K562 (cell line): Measurements from ENCODE around the gene MYRIP. TPM values are rescaled to one million over a fixed set of nuclear protein-coding genes. Genes with fewer than 3 reads are reported as not detected.

Experiments used
- ATAC-seq: fragments of 200-7000 bp; cut with Tn5 transposase; 3 replicates; pipeline ENCODE4 v1.9.1; 2020; ENCODE audit warnings: moderate library complexity
- BruUV-seq: library from RNA; stranded (reverse); fragments of 400-500 nt; replicated peaks from 2 replicates; lab custom pipeline; 2021; lab: Mats Ljungman, UMichigan
- CTCF ChIA-PET: fragments of 300-600 bp; formaldehyde crosslinking; extraction: SDS; loops from one replicate; lab custom pipeline; 2021; ENCODE audit warnings: low intra/inter-chr PET ratio; lab: Yijun Ruan, JAX
- POLR2A ChIA-PET: fragments of 300-600, 350-650 bp; sonication (Branson Sonifier 250); formaldehyde crosslinking; extraction: SDS; loops from one replicate; lab custom pipeline; 2021; ENCODE audit warnings: antibody characterized with exemption, inconsistent platforms; lab: Yijun Ruan, JAX
- DNase-seq, 4 experiments: peaks; one replicate each; pipeline versions ENCODE4 v3.0.0 to v3.0.0-alpha.2; 2011 to 2018; ENCODE audit warnings: low spot score in 3 of 4, mixed read lengths in 3 of 4; ENCODE audit errors: extremely low read depth in 1 of 4
- FAIRE-seq: peaks from 2 replicates; lab custom pipeline; 2011; peaks lifted over from hg19 to GRCh38; lab: Jason Lieb, UNC
- H2AFZ ChIP-seq: 2 replicates; pipeline ENCODE4 v1.6.0; 2011; ENCODE audit warnings: low read depth, low read length, control low read depth, inconsistent platforms
- H3K27ac ChIP-seq: fragments of 200-600 bp; 3 replicates; pipeline ENCODE4 v1.8.0; 2011; ENCODE audit warnings: low read depth, mild to moderate bottlenecking, control low read depth, inconsistent platforms, low read length, moderate library complexity, mixed read lengths; ENCODE audit errors: extremely low read depth
- H3K27me3 ChIP-seq, 2 experiments: fragments of 300-600 bp in 1 of 2; 2 replicates in 1 of 2; 3 replicates in 1 of 2; pipeline versions ENCODE4 v1.6.0 to v1.8.0; 2011; ENCODE audit warnings: inconsistent platforms in 2 of 2, low read length in 2 of 2, mild to moderate bottlenecking in 1 of 2, mixed read lengths in 1 of 2, moderate library complexity in 1 of 2; ENCODE audit not compliant: control insufficient read depth in 2 of 2, insufficient read depth in 2 of 2
- H3K36me3 ChIP-seq: fragments of 300-600 bp; 3 replicates; pipeline ENCODE4 v1.8.0; 2011; ENCODE audit warnings: mild to moderate bottlenecking, low read length, inconsistent platforms; ENCODE audit not compliant: control insufficient read depth, insufficient read depth
- H3K4me1 ChIP-seq, 2 experiments: fragments of 200-600 bp in 1 of 2; replicated peaks in 1 of 2; 2 replicates in 1 of 2; 3 replicates in 1 of 2; pipeline versions ENCODE4 v1.5.1 to v1.8.0; 2011; ENCODE audit warnings: inconsistent platforms in 2 of 2, low read length in 2 of 2, mild to moderate bottlenecking in 1 of 2, mixed read lengths in 1 of 2, moderate library complexity in 1 of 2; ENCODE audit not compliant: control insufficient read depth in 2 of 2, insufficient read depth in 2 of 2
- H3K4me2 ChIP-seq: 2 replicates; pipeline ENCODE4 v1.6.1; 2011; ENCODE audit warnings: low read length, control low read depth, inconsistent platforms, mixed read lengths; ENCODE audit not compliant: insufficient read depth
- H3K4me3 ChIP-seq: fragments of 200-600 bp; sonication (generic), shearing (Covaris generic); 2 replicates; pipeline ENCODE4 v1.5.1; 2016; ENCODE audit warnings: control low read depth, inconsistent platforms
- H3K79me2 ChIP-seq: fragments of 200-600 bp; 3 replicates; pipeline ENCODE4 v1.8.0; 2011; ENCODE audit warnings: low read length, inconsistent platforms; ENCODE audit not compliant: control insufficient read depth, insufficient read depth
- H3K9ac ChIP-seq, 2 experiments: 2 replicates each; pipeline versions ENCODE4 v1.6.0 to v1.6.1; 2011; ENCODE audit warnings: low read depth in 2 of 2, low read length in 2 of 2, control low read depth in 1 of 2, inconsistent platforms in 1 of 2, mild to moderate bottlenecking in 1 of 2, mixed read lengths in 1 of 2; ENCODE audit not compliant: insufficient read depth in 1 of 2
- H3K9me1 ChIP-seq: one replicate; pipeline ENCODE4 v1.6.0; 2011; ENCODE audit warnings: inconsistent platforms, mild to moderate bottlenecking, low read length, moderate library complexity; ENCODE audit not compliant: control insufficient read depth, insufficient read depth
- H3K9me3 ChIP-seq: replicated peaks from 2 replicates; pipeline ENCODE4 v1.5.1; 2011; ENCODE audit warnings: low read depth, low read length, inconsistent platforms; ENCODE audit not compliant: control insufficient read depth, insufficient read depth
- H4K20me1 ChIP-seq: replicated peaks from 2 replicates; pipeline ENCODE4 v1.6.1; 2011; ENCODE audit warnings: low read length, inconsistent platforms, mixed read lengths; ENCODE audit not compliant: control insufficient read depth, insufficient read depth
- CBX2 ChIP-seq: fragments of 200-600 bp; sonication (generic); IDR thresholded peaks from one replicate; pipeline ENCODE4 v1.6.1; 2012; ENCODE audit warnings: mild to moderate bottlenecking, low read length, inconsistent platforms; ENCODE audit not compliant: insufficient read depth, poor library complexity, severe bottlenecking
- SIN3B ChIP-seq: fragments of 450-650 bp; IDR thresholded peaks from 2 replicates; pipeline ENCODE4 v1.6.1; 2017; ENCODE audit warnings: low read depth, mild to moderate bottlenecking, moderate library complexity
- SLC30A9 ChIP-seq: fragments of 250-450 bp; sonication (Bioruptor Pico); IDR thresholded peaks from 2 replicates; pipeline ENCODE4 v1.8.0; 2022; ENCODE audit warnings: mild to moderate bottlenecking, moderate library complexity
- SP2 ChIP-seq: IDR thresholded peaks from 2 replicates; pipeline ENCODE4 v1.6.1; 2011; ENCODE audit warnings: mild to moderate bottlenecking, low read depth, low read length, moderate library complexity; ENCODE audit not compliant: poor library complexity, severe bottlenecking; ENCODE audit errors: extremely low read depth
- TAF9B ChIP-seq: fragments of 450-650 bp; IDR thresholded peaks from 2 replicates; pipeline ENCODE4 v1.6.1; 2018; ENCODE audit warnings: mild to moderate bottlenecking; ENCODE audit not compliant: partially characterized antibody
- ZNF57 ChIP-seq: fragments of 450-650 bp; formaldehyde crosslinking; IDR thresholded peaks from 2 replicates; pipeline ENCODE4 v1.4.0; 2020; ENCODE audit warnings: mild to moderate bottlenecking, moderate library complexity
- WGBS: fragments of 100-300 bp; shearing (Covaris generic); methylation state at CpG from one replicate; pipeline ENCODE4 v1.1.6; 2016; ENCODE audit warnings: low coverage, mixed read lengths; ENCODE audit not compliant: insufficient coverage; ENCODE audit errors: missing lambda C conversion rate; 5-methylcytosine and 5-hydroxymethylcytosine counted together
- in situ Hi-C: fragments of 300-500 bp; cut with MboI; formaldehyde crosslinking; loops from 4 replicates; pipeline ENCODE4 v1.15.0; 2018; ENCODE audit warnings: inconsistent platforms, mixed read lengths
- intact Hi-C: fragments of 100-400 bp; cut with micrococcal nuclease; formaldehyde crosslinking; loops from 2 replicates; pipeline ENCODE4 v1.14.2; 2022
- polyA plus RNA-seq, 8 experiments: library from polyadenylated mRNA; depleted of rRNA in 4 of 8; stranded (reverse) in 5 of 8; unstranded in 3 of 8; fragments of >200 nt; fragmentation: Nextera tagmentation in 2 of 8; fragmentation: Illumina TruSeq in 1 of 8; extraction: Ambion mirVana in 2 of 8; extraction: Trizol in 1 of 8; gene quantifications; 2 replicates each; pipeline versions ENCODE4 v1.2.1 to v1.2.3, GENCODE V29; 2011 to 2014; ENCODE audit warnings: inconsistent platforms in 1 of 8, missing spikeins in 1 of 8
- total RNA-seq, 7 experiments: library from RNA; depleted of rRNA in 6 of 7; stranded (reverse); fragments of >200 nt in 6 of 7; fragmentation: Illumina TruSeq in 2 of 7; extraction: Trizol in 2 of 7; gene quantifications; 2 replicates each; pipeline versions ENCODE4 v1.2.1 to v1.2.3, GENCODE V29; 2011 to 2021; ENCODE audit warnings: low replicate concordance in 1 of 7
- TF ChIP-seq, protein P1 (sequence below): fragments of 250-450 bp; sonication (Bioruptor Pico); IDR thresholded peaks from 2 replicates; pipeline ENCODE4 v1.5.0; 2020; ENCODE audit warnings: mild to moderate bottlenecking
- TF ChIP-seq, protein P2 (sequence below): fragments of 450-650 bp; formaldehyde crosslinking; IDR thresholded peaks from 2 replicates; pipeline ENCODE4 v1.4.0; 2020; ENCODE audit warnings: mild to moderate bottlenecking, moderate library complexity
- TF ChIP-seq, protein P3 (sequence below), 3 experiments: IDR thresholded peaks in 2 of 3; conservative IDR thresholded peaks in 1 of 3; 2 replicates each; pipeline ENCODE4 v1.5.1; 2011 to 2012; ENCODE audit warnings: low read length in 3 of 3, mild to moderate bottlenecking in 3 of 3, control low read depth in 2 of 3, improper control_type of control experiment in 1 of 3, inconsistent platforms in 1 of 3, low read depth in 1 of 3, mixed read lengths in 1 of 3, moderate library complexity in 1 of 3; ENCODE audit not compliant: insufficient read depth in 2 of 3
- TF ChIP-seq, protein P4 (sequence below), 2 experiments: fragments of 450-650 bp; IDR thresholded peaks; 2 replicates each; pipeline ENCODE4 v1.6.1; 2018; ENCODE audit warnings: mild to moderate bottlenecking in 2 of 2, low read depth in 1 of 2; ENCODE audit not compliant: partially characterized antibody in 2 of 2

Gene MYRIP
- total and polyA plus RNA-seq, 9 of the 15 experiments (the other 6 are each of a cell fraction or from before 2014, with no cell fraction given) = 0.03 to 0.12 TPM; not detected in 7

DNA sequence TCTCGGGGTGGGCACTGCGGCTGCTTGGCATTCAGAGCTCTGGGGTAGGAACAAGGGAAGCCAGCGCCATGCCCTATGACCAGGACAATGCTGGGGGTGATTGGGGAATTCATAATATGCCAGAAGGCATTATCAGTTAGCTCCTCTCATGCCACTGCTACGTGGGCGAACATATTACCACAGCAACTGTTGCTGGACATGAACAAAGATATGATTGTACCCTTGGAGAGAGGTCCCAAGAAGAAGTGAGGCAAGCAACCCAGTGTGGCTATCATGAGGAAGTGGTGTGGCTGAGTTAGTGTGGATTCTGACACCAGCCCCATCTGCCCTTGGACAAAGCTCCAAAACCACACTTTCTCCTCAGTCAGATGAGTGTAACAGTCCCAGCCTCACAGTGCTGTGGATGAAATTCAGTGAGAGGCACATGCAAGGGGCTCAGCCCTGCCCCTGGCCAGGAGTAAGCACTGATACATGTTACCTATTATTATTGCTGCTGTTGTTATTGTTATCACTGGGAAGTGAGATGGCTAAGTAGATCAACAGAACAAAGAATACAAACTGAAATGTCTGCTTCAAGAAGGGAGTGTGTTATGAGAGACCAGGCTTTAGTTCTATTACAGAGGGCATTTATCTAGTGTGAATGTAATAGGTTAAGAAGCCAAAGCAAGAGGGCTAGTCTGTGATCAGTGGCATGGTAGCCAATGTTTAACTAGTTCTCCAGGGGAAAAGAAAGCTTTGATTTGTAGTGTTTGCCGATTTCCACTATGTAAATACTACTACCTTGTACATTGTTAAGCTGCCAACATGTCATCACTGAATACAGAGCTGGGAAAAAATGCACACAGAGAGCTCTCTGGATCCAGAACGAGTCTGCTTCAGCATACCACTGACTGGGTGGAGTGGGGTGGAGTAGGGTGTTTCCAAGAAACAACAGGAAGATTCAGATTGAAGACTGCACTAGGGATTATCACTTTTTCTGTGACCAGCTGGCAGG lies 277.8 kb downstream of the MYRIP start:
- Histone ChIP-seq H3K4me2 (no peak overlapping the region), H3K9ac (no peak overlapping the region), H3K36me3 (no peaks in the 10 kb centered on the region), H4K20me1 (no peaks in the 10 kb centered on the region; the same call in 1 of the 2 replicates), H3K27ac (no peak overlapping the region), H3K9me1 (no peaks in the 10 kb centered on the region), H3K4me3 (no peak overlapping the region), H3K79me2 (no peaks in the 10 kb centered on the region), H3K9me3 (no peaks in the 10 kb centered on the region), H2AFZ (no peak overlapping the region), H3K27me3 (no peaks in the 10 kb centered on the region), H3K4me1 (no peaks in the 10 kb centered on the region)
- FAIRE-seq (no peak), ATAC-seq (no peak; the same call in 2 of the 3 replicates), DNase-seq (no peak)
- intact Hi-C loops = no loop called here
- ChIA-PET POLR2A (interaction anchor here (0.6 to 0.7 kb wide), 4 partner anchors 66 to 1414 kb away, joined by 3 read pairs; no protein-coding TSS in a partner anchor), CTCF (no interaction called here)
- WGBS = 0% methylated on average over 7 of the region's 7 CpGs
- BruUV-seq = no TSS peak
- in situ Hi-C loops = no loop called here
- no peak for TF ChIP-seq TAF9B
- TF ChIP-seq SP2 = no peak
- TF ChIP-seq, protein P1, sequence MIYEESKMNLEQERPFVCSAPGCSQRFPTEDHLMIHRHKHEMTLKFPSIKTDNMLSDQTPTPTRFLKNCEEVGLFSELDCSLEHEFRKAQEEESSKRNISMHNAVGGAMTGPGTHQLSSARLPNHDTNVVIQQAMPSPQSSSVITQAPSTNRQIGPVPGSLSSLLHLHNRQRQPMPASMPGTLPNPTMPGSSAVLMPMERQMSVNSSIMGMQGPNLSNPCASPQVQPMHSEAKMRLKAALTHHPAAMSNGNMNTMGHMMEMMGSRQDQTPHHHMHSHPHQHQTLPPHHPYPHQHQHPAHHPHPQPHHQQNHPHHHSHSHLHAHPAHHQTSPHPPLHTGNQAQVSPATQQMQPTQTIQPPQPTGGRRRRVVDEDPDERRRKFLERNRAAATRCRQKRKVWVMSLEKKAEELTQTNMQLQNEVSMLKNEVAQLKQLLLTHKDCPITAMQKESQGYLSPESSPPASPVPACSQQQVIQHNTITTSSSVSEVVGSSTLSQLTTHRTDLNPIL (CRISPR knock-in tag) = no peak
- TF ChIP-seq, protein P2, sequence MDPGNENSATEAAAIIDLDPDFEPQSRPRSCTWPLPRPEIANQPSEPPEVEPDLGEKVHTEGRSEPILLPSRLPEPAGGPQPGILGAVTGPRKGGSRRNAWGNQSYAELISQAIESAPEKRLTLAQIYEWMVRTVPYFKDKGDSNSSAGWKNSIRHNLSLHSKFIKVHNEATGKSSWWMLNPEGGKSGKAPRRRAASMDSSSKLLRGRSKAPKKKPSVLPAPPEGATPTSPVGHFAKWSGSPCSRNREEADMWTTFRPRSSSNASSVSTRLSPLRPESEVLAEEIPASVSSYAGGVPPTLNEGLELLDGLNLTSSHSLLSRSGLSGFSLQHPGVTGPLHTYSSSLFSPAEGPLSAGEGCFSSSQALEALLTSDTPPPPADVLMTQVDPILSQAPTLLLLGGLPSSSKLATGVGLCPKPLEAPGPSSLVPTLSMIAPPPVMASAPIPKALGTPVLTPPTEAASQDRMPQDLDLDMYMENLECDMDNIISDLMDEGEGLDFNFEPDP (CRISPR knock-in tag) = no peak
- TF ChIP-seq SLC30A9 (CRISPR knock-in tag) = no peak
- TF ChIP-seq, protein P3, sequence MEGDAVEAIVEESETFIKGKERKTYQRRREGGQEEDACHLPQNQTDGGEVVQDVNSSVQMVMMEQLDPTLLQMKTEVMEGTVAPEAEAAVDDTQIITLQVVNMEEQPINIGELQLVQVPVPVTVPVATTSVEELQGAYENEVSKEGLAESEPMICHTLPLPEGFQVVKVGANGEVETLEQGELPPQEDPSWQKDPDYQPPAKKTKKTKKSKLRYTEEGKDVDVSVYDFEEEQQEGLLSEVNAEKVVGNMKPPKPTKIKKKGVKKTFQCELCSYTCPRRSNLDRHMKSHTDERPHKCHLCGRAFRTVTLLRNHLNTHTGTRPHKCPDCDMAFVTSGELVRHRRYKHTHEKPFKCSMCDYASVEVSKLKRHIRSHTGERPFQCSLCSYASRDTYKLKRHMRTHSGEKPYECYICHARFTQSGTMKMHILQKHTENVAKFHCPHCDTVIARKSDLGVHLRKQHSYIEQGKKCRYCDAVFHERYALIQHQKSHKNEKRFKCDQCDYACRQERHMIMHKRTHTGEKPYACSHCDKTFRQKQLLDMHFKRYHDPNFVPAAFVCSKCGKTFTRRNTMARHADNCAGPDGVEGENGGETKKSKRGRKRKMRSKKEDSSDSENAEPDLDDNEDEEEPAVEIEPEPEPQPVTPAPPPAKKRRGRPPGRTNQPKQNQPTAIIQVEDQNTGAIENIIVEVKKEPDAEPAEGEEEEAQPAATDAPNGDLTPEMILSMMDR (IDR thresholded peaks at IDR 0.05 in 2 of 3, conservative IDR thresholded peaks at IDR 0.05 in 1 of 3; ENCODE audit: insufficient read depth in 2 of 3, low read depth in 1 of 3, low read length in 3 of 3) = no peak
- TF ChIP-seq ZNF57 = no peak
- no peak for TF ChIP-seq CBX2
- TF ChIP-seq, protein P4, sequence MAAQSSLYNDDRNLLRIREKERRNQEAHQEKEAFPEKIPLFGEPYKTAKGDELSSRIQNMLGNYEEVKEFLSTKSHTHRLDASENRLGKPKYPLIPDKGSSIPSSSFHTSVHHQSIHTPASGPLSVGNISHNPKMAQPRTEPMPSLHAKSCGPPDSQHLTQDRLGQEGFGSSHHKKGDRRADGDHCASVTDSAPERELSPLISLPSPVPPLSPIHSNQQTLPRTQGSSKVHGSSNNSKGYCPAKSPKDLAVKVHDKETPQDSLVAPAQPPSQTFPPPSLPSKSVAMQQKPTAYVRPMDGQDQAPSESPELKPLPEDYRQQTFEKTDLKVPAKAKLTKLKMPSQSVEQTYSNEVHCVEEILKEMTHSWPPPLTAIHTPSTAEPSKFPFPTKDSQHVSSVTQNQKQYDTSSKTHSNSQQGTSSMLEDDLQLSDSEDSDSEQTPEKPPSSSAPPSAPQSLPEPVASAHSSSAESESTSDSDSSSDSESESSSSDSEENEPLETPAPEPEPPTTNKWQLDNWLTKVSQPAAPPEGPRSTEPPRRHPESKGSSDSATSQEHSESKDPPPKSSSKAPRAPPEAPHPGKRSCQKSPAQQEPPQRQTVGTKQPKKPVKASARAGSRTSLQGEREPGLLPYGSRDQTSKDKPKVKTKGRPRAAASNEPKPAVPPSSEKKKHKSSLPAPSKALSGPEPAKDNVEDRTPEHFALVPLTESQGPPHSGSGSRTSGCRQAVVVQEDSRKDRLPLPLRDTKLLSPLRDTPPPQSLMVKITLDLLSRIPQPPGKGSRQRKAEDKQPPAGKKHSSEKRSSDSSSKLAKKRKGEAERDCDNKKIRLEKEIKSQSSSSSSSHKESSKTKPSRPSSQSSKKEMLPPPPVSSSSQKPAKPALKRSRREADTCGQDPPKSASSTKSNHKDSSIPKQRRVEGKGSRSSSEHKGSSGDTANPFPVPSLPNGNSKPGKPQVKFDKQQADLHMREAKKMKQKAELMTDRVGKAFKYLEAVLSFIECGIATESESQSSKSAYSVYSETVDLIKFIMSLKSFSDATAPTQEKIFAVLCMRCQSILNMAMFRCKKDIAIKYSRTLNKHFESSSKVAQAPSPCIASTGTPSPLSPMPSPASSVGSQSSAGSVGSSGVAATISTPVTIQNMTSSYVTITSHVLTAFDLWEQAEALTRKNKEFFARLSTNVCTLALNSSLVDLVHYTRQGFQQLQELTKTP (IDR thresholded peaks at IDR 0.05; ENCODE audit: low read depth in 1 of 2, partially characterized antibody in 2 of 2) = no peak
- TF ChIP-seq SIN3B = no peak
